Stimulated activated CD4-positive, alpha-beta T cell treated with anti-CD3 and anti-CD28 coated beads, Interleukin-4, amount 100 ng/mL, for 4 hours (primary cell): ENCODE measurements around the gene MAML3.
"Not testable (repeated sequence)": the region's sequence is repeated elsewhere in the genome, so short reads cannot be mapped to it uniquely, and the experiment has no call there.

Source experiments
- DNase-seq, 2 experiments: peaks; one replicate each; pipeline ENCODE4 v3.0.0-alpha.2; 2020

Gene MAML3

DNA sequence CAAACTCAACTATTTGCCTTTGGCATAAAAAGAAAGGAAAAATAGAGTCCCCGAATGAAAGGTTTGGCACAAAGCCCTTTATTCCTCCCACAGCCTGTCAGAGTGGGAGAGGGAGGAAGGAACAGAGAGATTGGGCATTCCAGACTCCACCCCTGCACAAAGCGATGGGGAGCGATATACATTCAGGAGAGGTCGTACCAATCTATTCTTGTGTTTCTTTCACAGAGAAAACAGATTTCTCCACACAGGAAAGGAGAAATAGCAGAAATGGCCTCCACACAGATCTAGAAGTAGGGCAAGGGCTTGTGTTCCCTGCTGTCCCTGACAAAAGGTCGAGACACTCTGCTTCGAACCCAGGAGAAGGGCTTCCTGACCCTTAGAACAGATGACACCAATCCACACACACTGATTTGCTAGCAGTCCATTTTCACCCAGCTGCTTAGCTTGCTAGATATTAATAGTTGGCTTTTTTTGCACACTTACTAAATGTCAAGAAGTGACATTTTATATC lies 197.4 kb downstream of the MAML3 start:
- no peak for DNase-seq

DNA sequence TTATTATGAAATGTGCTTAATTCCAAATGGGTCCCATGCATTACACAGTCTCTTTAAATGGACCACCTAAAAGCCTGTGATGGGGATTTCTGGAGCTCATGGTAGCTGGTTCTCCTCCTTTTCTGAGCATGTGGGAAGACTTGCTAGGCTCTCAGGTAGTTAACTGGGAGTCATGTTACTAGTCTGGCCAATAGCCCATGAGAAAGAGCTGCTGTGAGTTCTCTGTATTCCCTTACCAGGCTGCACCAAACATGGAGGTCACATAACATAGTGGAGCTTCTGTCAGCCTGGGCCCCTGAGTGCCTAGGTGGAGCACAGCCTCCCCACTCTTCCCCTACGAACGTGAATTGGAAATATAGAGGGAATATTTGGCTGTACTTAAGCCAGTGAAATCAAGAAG lies 198.4 kb downstream of the MAML3 start:
- DNase-seq: no peak

DNA sequence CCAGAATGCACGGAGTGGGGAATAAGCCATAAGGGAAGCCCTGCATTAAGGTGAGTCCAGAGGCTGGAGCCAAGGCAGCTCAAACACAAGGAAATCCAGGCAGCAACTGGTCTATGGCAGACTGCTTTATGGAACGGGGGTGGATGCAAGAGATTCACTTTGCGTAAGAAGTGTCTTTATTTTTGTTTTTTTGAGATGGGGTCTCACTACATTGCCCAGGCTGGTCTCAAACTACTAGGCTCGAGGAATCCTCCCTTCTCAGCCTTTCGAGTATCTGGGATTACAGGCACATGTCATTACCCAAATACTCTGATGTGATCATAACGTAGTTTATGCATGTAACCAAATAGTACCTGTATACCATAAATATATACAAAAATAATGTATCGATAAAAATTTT lies 199.5 kb downstream of the MAML3 start:
- DNase-seq: no peak

DNA sequence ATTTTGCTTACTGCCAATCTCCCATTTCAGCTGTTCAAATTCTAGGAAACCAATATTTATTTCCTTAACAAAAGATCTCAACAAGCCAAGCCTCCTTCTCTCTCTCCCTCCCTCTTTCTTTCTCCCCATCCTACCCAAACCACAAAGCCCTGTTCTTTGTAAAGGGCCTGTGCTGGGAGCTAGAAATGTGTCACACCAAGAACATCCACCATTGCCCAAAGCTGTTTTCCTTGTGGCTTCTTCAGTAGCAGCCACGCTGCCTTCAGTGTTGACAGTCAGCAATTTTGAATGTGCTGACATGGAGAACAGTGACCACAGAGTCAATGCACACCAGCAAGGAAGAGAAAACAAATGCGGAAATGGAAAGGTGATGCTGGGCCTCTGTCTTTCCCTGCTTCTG lies 203.0 kb downstream of the MAML3 start:
- DNase-seq: no peak

DNA sequence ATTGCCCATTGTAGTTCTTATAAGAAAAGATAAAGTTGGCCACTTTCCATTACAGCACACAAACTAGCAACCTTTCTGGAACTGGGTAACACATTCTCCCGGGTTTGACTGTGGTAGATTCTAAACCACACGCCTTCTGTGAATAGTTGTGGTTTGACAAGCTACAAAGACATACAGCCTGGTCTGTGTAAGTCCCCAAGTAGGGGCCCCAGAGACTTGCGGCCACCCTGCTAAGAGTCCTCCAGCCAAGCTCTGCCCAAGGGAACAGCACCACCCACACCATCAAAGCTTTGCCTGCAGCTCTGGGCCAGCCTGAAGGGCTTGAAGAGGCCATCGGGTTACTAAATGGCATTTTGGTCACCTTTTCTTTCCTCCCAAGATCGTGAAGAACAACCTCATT lies 203.4 kb downstream of the MAML3 start:
- DNase-seq: no peak

DNA sequence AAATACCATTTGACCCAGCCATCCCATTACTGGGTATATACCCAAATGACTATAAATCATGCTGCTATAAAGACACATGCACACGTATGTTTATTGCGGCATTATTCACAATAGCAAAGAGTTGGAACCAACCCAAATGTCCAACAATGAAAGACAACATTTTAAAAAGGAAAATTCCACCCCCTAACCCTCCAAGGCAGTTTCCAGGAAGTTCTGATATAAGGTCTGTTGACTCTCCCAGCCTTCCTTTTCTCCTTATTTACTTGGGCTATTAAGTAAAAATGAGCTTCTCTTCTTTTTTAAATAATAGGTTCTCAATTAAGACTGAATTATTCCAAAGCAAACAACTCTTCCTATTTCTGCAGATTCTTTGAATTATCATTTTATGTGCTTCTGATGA lies 209.1 kb downstream of the MAML3 start:
- DNase-seq: not testable (repeated sequence)

DNA sequence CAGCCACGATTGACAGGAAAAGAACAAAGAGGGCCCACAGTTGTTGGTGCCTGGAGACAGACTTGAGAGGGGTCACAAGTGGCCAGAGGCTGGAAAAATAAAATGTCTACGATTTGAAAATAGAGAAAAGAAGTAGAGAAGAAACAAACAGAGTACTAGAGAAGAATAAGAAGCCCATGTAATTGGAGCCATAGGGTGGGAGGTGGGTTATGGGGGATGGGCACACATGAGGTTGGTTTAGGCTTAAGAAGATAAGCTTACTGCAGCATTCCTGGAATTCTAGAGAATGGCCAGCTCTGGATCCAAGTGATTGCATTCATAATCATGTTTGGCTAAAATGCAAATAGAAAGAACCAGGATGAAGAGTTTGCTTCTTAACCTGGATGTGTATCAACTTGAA lies 210.7 kb downstream of the MAML3 start:
- DNase-seq: no peak

DNA sequence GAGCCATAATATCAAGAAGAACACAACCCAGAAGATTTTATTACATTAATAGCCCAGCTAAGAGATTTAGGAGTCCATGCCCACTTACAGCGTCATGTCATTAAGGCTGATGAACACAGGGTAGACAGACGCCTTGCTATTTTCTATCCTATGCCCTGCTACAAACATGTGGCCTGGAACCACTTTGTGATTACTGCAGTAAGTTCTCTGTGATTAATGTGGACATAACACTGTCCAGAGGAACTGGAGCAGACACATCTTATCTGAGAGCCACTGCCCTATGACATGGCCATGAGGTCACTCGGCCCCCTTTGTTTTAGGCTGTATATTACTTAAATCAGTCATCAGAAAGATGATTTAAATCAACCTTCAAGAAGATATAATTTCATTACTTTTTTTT lies 211.7 kb downstream of the MAML3 start:
- DNase-seq: no peak

DNA sequence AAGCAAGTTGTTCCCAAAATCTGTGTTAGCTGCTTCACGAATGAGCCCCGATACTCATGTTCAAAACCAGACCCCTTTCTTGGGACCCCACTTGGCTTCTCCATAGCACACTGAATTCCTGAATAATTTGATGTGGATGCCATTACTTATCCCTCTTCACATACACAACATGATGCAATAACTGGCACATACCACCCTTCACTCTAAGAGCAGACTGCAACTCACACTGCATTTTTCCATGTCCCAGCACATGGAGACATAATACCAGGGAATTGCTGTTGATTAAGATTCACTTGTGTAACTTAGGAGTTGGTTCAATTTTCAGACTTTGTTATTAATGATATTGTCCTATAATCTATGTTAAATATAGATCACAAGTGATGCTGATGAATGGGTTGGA lies 213.4 kb downstream of the MAML3 start:
- no peak for DNase-seq

DNA sequence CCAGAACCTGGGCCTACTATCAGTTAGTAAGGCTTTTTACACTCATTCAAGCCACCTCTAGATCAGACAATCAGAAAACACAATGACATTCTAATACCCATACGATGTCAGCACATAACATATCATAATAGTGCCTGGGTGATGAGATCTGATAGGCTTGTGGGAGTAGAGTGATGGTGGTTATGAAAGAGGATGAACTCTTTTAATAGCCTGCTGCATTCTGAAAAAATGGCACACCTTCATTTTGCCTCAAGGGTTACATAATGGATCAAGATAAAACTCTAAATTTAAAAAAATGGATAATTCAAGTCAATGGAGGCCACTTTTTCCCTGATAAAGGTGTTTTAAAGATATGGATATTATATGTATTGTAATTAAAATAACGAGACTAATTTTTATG lies 215.6 kb downstream of the MAML3 start:
- DNase-seq: no peak

DNA sequence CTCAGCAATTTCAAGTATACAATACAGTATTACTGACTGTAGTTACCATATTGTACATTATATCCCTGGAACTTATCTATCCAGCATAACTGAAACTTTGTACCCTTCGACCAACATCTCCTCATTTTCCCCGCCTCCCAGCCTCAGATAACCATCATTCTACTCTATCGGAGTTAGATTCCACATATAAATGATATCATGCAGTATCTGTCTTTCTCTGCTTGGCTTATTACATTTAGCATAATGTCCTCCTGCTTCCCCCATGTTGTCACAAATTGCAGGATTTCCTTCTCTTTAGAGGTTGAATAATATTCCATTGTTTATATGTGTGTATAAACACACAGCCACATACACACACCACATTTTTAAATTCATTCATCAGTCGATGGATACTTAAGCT lies 218.1 kb downstream of the MAML3 start:
- DNase-seq: no peak

DNA sequence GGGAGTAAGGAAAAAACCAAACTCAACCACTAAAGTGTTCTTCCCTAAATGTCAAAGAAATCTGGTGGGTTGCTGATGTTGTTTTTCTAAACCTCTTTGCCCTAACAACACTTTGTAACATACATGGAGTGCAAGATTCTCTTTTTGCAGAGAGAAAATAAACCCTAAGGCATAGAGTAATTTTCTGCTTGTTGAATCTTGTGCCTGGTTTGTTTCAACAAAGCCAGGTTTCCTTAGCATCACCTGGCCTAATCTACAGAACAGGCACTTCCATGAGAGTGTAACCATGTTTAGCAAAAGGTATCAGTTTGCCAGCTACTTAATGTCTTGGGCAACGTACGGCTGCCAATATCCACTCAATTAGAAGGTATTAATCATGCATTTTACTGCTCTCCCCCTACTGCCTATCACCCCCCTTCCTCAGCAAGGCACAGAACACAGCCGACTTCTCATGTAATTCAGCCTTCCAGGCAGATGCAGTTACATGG lies 219.2 kb downstream of the MAML3 start:
- no peak for DNase-seq

DNA sequence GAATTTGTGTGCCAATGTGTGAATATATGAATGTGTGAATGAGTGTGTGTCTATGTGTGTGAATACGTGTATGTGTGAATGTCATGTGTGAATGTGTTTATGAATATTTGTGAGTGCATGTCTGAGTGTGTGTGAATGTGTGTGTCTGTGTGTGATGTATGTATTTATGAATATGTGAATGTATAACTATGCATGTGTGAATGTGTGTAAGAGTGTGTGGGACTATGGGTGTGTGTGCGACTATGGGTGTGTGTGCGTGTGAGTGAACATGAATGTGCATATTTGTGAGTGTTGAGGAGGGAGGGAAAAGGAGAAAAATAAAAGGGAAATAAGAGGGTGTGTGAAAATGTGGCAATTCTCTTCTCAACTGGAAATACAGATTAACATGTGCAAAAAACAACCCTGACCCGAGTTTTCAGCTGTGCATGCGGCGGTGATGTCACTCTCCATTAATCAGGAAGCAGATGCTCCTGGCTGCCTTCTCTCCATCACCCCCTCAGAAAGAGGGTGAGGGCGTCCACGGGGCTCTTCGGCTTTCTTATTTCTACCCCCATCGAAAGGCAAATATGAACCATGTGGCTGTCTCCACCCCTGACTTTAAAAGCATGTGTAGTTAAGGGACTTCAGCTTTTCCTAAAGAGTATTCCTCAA lies 219.8 kb downstream of the MAML3 start:
- DNase-seq: no peak

DNA sequence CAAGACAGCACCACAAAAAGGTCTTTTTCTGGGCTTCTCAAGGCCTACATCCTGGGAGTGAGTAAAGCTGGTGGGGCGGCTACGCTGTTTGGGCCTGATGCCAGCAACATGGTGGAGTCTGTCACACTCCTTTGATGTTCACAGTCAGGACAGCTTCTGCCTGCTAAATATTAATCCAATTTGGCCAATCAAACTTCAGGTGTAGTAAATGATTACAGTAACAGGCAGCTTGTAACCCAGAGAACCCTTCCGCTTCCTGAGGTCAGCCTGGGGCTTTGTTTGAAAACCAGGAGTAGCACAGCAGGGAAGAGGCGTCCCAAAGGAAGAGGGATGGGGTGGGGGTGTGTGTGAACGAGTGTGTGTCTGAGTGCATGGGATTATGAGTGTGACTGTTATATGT lies 220.4 kb downstream of the MAML3 start:
- no peak for DNase-seq

DNA sequence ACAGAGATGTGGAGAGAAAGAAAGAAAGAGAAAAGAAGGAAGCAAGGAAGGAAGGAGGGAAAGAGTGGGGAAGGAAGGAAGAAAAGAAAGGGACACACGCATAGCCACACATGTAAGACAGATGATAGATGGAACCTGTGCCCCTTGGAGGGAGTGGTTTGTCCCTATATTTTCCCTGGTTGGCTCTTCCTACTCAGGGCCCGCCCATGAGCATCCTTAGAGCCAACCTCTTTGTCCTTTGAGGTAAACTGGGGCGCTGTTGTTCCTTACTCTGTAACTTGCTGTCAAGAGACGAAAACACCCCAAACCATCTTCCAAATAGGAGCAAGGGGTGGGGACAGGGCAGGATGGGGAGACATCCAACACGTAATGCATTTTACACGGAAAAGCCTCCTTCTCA lies 220.9 kb downstream of the MAML3 start:
- no peak for DNase-seq

DNA sequence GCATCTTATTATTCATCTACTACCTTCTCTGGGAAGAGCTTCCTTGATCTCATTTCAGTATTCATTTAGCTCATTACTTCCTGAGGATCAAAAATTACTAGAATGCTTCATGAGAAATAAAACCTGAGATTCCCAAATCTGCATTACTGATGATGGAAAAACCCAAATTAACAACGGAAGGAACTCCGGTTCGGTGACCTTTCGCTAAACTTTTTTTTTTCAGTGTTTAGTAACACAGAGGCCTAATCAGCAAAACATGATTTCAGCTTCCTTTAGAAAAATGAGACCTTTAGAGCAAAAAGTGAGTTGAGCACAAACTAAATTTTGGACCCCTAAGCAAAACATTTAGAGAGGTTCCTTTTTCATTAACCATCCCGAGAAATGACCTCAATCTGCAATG lies 229.2 kb downstream of the MAML3 start:
- no peak for DNase-seq

DNA sequence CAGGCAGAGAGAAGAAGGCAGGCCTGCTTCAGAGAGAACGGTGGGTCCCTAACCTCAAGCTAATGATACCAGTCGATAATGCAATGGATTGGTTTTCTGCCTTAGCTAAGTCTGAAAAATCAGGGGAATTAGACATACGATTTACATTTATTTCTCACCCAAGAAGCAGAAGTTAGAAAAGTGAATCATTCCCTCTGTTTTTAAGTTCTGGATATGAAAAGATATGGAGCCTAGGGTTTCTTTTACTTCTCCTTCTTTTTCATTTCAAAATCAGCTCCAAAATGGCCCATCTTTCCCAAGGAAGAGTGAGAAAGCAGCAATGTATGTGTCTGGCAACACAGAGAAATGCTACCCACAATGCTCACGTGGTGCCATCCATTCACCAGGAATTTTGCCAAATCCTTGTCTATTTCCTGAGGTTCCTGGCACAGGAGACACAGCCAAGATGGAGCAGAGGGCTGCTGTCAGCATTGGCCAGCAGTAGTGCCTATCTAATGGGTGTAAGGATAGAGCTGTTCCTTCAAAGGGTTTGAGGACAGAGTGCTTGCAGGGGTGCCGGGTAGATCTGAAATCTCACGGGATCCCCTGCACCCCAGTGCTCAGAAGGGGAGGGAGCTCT lies 231.5 kb downstream of the MAML3 start:
- no peak for DNase-seq

DNA sequence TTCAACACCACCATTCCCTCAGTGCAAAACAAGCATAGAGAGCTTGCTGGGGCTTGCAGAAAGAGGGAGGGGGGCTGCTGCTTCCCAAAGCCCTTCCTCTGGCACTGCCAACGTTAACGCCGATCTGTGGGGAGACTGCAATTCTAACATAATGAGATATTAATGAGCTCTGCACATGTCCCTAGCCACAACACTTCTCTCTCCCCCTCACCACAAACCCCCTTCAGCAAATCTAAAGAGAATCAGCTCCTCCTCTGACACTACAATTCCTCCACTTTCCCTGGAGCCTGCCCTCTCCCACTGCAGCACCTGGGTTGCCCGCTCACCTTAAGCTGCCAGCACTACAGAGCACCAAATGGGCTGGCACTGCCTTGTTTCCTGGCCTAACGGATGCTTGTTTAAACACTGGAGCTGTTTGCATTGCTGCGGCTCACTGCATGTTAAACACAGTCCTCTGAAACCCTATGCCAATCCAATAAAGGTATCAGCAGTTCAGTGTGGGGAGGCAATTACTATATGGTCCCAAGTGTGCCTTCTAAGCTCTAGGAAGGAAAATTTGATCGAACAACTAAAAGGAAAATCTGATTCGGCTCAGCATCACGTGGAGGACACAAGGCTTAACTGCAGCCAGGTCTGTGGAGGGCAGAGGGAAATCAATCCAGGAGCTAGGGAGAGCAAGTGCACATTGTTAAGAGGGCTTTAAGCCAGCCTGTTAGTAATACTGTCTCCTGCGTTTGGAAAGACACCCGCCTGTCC lies 232.4 kb downstream of the MAML3 start:
- no peak for DNase-seq

DNA sequence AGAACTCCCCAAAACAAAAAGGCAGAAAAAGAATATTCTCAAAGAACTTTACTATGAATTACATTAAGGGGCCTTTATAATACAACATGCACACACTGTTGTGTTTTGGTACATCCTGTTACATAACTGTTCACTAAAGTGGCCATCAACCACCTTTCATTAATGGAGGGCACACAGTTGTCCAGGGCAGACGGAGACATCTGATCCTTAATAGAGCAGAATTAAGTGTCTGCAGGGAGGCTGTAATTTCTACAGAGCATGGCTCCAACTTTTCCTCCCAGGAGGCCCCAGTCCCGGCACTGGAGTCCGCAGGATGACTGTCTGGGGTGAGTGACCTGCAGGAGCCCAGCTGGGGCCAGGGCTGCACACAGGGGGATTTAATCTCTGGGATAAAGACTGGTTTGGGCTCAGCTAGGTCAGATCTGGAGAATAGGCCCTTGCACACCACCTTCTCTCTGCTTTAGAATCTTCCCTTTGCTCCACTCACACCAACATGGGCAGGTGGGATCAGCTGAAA lies 233.4 kb downstream of the MAML3 start:
- DNase-seq: no peak

DNA sequence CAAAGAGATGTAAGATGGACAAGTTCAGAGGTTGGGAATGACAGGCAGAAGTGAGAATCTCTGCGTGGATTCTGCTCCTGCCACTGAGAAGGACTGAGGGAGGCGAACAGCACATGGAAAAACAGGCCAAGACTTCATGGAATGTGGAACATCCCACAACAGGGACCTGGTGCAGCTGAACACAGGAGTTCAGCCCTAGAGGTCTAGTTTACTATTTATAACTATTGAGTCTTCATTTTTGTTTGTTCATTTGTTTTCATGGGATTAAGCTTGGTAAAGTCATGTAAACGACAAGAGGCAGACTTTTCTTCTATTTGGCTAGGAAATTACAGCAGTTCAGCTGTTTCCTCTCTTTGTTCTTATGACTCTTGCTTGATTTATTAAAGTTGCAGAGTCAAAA lies 234.5 kb downstream of the MAML3 start:
- no peak for DNase-seq

DNA sequence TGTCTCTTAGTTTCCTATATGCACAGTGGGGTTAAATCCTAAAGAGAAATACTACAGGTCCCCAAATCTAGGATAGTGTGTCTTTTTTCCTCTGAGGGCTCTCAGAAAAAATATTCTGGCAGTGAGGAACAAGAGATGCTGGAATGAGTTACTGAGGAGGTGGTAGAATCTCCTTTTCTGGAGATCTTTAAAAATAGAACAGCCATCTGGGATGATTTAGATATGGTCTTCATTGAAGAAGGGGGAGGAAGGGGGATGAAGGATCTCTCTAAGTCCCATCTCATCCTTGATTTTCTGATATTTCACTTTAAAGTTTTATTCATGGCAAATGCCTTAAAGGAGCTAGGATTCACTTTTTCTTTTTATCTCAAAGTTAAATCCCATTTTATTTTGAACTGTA lies 235.0 kb downstream of the MAML3 start:
- no peak for DNase-seq

DNA sequence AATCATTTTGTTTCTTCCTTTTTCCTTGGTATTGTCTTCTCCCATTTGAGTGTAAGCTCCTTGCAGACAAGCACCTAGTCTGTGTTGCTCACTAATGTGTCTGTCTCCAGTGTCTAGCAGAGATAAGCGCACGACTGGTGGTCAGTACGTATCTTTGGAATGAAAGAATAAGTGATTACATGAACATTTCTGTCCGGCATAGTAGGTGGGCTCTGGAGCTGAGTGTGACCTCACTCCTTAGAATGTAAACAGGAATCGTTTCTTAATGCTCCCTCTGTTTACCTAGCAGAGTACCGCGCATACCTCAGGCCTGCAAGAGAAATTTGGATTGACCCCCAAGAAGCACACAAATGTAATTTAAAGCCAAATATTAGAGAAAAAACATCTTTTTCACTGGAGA lies 235.4 kb downstream of the MAML3 start:
- DNase-seq: no peak

DNA sequence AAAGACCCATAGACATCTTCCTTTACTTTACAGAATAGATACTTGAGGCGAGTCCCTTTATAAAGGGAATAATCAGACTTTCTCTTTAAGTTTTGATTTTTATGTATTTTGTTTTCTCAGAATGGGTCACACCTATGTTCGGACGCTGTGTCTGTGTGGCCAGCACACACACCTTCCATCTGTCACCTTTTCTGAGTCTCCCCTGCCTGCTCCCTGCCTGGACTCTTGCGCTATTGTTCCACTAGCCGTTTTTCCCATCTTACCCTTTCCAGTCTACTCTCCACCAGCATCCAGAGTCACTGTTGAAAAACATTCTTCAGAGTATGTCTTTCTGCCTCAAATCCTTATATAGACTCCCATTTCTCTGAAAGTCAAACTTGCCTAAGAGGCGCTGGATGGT lies 236.1 kb downstream of the MAML3 start:
- no peak for DNase-seq

DNA sequence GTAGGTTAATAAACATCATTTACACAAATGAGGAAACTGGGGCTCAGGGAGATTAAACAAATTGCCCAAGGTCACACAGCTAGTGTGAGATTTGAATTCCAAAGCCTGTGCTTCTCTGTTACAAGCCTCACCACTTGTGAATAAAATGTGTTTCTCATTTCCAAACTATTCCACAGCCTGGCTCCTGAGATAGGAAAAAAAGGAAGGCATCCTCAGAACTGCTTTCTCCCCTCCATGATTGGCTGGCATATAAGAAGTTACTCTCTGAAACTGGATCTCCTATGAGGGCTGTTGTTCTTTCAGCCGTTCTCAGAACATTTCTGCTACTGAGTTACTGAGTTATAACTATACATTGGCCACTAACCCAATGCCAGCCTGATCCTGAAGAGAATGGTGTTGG lies 237.9 kb downstream of the MAML3 start:
- no peak for DNase-seq
